Measurements from ENCODE around the gene NDUFA9. TPM values are rescaled to one million over a fixed set of nuclear protein-coding genes. Genes with fewer than 3 reads are reported as not detected.

The NDUFA9 gene
- total and polyA plus RNA-seq, 7 donors: 21.3 to 99.8 (median 41.1) TPM

DNA sequence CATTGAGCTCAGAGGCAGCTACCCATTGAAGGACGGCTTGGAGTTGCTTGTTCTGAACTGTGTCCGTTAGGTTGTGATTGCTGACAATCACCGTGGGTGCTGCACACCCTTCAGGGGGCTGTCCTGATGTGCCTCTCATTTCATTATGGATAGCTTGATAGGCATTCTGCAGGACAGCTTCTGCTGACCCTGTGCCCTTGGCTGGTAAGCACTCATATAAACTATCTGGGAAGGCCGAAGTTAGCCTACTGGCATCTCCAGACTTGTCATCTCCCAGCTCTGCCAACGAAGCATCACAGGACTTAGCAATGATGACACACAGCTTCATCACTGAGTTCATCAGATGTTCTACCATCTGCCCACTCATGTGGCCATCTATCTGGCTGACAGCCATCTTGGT, 22.4 kb upstream of the NDUFA9 start:
- Histone ChIP-seq H3K4me3 (no peak overlapping the region), H3K27me3 (peaks cover 0 to 4% (median 0%) of the 10 kb centered on the region in 3 donors), H3K36me3 (no peaks in the 10 kb centered on the region), H3K27ac (no peak overlapping the region), H3K4me1 (no peaks in the 10 kb centered on the region), H3K9me3 (no peaks in the 10 kb centered on the region)
- no peak for DNase-seq
- intact Hi-C loops (cut with DNase I): no loop called here
- TF ChIP-seq POLR2A (IDR thresholded peaks at IDR 0.05) (no peak), POLR2AphosphoS5 (IDR thresholded peaks at IDR 0.05) (no peak), EP300 (IDR thresholded peaks at IDR 0.05) (no peak), CTCF (IDR thresholded peaks at IDR 0.05) (no peak)
- WGBS, 2 donors: 92 to 93% methylated on average over 5 of the region's 5 CpGs

- 96% methylated on average over 10 of the region's 10 CpGs for WGBS, 2 donors
- Histone ChIP-seq H3K4me1 (no peaks in the 10 kb centered on the region), H3K27me3 (peaks cover 0 to 4% (median 0%) of the 10 kb centered on the region in 3 donors), H3K27ac (no peak overlapping the region), H3K9me3 (no peaks in the 10 kb centered on the region), H3K4me3 (no peak overlapping the region), H3K36me3 (no peaks in the 10 kb centered on the region)
- no peak for DNase-seq
- intact Hi-C loops (cut with DNase I): no loop called here
- no peak for TF ChIP-seq POLR2A (IDR thresholded peaks at IDR 0.05)
Observed at GRCh38 chr12:4628406-4628805, 20.5 kb upstream of the NDUFA9 start.

DNA sequence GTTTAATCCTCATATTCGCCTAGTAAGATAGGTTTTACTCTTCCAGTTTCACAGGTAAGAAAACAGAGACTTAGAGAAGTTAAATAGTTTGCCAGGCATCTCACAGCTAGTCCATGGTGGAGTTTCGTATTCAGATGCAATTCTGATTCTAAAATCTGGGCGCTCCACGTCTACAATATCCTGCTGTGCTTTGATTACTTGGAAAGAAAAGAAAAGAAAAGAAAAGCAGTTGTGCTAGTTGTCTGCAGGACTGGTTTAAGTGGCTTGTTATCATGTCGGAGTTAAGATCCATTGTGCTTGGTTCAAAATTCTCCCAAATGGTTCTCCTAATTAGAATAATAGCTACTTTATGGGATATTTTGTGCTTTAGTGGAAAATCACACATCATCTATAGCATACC, 18.7 kb upstream of the NDUFA9 start:
- 85 to 89% methylated on average over 5 of the region's 5 CpGs for WGBS, 2 donors
- Histone ChIP-seq H3K4me3 (no peak overlapping the region), H3K36me3 (no peaks in the 10 kb centered on the region), H3K27me3 (peaks cover 0 to 2% (median 0%) of the 10 kb centered on the region in 3 donors), H3K4me1 (no peaks in the 10 kb centered on the region), H3K9me3 (no peaks in the 10 kb centered on the region), H3K27ac (no peak overlapping the region)
- no peak for TF ChIP-seq POLR2AphosphoS5 (IDR thresholded peaks at IDR 0.05)
- no peak for DNase-seq
- intact Hi-C loops (cut with DNase I): no loop called here

DNA sequence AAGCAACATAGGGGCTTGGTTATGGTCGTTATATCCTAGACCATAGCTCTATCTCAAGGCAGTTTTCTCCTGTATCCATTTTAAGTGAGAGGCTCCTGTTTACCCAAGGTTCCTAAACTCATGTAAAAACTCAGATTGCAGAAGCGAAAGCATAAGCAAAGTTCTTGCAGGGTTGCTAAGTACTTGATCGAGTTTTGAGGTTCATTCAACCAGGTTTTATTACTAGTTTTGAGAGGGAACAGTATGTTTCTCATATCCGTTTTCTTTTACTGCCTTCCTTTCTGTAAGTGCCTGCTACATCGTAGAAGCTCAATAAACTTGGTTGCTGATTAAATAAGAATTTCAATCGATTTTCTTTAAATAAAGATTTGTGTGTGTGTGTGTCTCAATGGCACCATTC, 5.2 kb upstream of the NDUFA9 start:
- TF ChIP-seq POLR2AphosphoS5 (IDR thresholded peaks at IDR 0.05) (no peak), POLR2A (IDR thresholded peaks at IDR 0.05) (no peak), CTCF (IDR thresholded peaks at IDR 0.05) (no peak), EP300 (IDR thresholded peaks at IDR 0.05) (no peak)
- no peaks in the 10 kb centered on the region for H3K36me3 ChIP-seq
- no peaks in the 10 kb centered on the region for H3K9me3 ChIP-seq
- WGBS, 2 donors: 84 to 85% methylated on average over 6 of the region's 6 CpGs
- DNase-seq: no peak
- H3K27me3 ChIP-seq: no peaks in the 10 kb centered on the region
- H3K4me3 ChIP-seq: no peak overlapping the region
- H3K4me1 ChIP-seq: peaks cover 0 to 9% (median 7%) of the 10 kb centered on the region in 4 donors
- H3K27ac ChIP-seq: no peak overlapping the region
- intact Hi-C loops (cut with DNase I): no loop called here

- intact Hi-C loops (cut with DNase I): loop anchor here (5.0 kb wide), 2 partner anchors 38 to 108 kb away; partner anchors contain the start of gene RAD51AP1
- Histone ChIP-seq H3K4me3 (no peak overlapping the region), H3K27me3 (no peaks in the 10 kb centered on the region), H3K36me3 (no peaks in the 10 kb centered on the region), H3K9me3 (no peaks in the 10 kb centered on the region), H3K27ac (no peak overlapping the region), H3K4me1 (peaks cover 0 to 15% (median 13%) of the 10 kb centered on the region in 4 donors)
- DNase-seq: no peak
- no peak for TF ChIP-seq POLR2A (IDR thresholded peaks at IDR 0.05)
- TF ChIP-seq CTCF (IDR thresholded peaks at IDR 0.05): no peak
- TF ChIP-seq EP300 (IDR thresholded peaks at IDR 0.05): no peak
- WGBS, 2 donors: 95 to 99% methylated on average over 1 of the region's 1 CpG
Observed at GRCh38 chr12:4645023-4645422, 3.9 kb upstream of the NDUFA9 start.

DNA sequence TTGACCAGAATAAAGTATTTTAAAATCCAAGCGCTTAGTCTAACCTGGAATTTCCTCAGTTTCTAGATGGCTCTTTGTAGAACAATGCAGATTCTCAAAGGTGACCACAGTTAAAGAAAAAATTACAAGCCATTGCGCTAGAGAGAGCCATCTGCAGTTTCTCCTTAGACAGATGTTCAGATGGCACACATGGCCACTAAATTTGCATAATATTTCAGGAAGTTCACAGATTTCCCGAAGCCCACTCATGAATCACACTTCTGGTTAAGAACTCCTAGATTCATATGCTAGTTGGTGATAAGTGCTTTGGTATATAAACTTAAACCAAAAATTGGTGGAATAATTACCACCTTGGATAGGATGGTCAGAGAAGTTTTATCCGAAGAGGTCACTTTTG, 812 bp upstream of the NDUFA9 start:
- intact Hi-C loops (cut with DNase I): loop anchor here (5.0 kb wide), 2 partner anchors 41 to 111 kb away; partner anchors contain the start of gene RAD51AP1
- Histone ChIP-seq H3K27me3 (no peaks in the 10 kb centered on the region), H3K36me3 (no peaks in the 10 kb centered on the region), H3K4me3 (peak overlapping the region; percentile 57 to 68 (median 65)), H3K27ac (peak overlapping the region; percentile 81 to 85 (median 84)), H3K4me1 (peaks cover 0 to 37% (median 23%) of the 10 kb centered on the region in 4 donors), H3K9me3 (no peaks in the 10 kb centered on the region)
- WGBS, 2 donors: 16 to 18% methylated on average over 4 of the region's 4 CpGs
- no peak for TF ChIP-seq CTCF (IDR thresholded peaks at IDR 0.05)
- no peak for TF ChIP-seq EP300 (IDR thresholded peaks at IDR 0.05)
- TF ChIP-seq POLR2AphosphoS5 (IDR thresholded peaks at IDR 0.05): no peak
- TF ChIP-seq POLR2A (IDR thresholded peaks at IDR 0.05): no peak
- no peak for DNase-seq

All from sigmoid colon (tissue), 7 donors.